RPMI7951 (cell line): Measurements from ENCODE around the gene MYCN. TPM values are rescaled to one million over a fixed set of nuclear protein-coding genes. Genes with fewer than 3 reads are reported as not detected.
"Not testable (repeated sequence)": the region's sequence is repeated elsewhere in the genome, so short reads cannot be mapped to it uniquely, and the experiment has no call there.

Experiments
- DNase-seq: peaks from one replicate; pipeline ENCODE4 v3.0.0-alpha.2; 2012; ENCODE audit warnings: low read depth
- total RNA-seq: library from RNA; depleted of rRNA; stranded (reverse); fragments of >200 nt; shearing (Covaris generic); gene quantifications from 2 replicates; pipeline ENCODE4 v1.2.3, GENCODE V29; 2014

Gene MYCN
- total RNA-seq, 1 experiment from 2014 or later, result not detected

DNA sequence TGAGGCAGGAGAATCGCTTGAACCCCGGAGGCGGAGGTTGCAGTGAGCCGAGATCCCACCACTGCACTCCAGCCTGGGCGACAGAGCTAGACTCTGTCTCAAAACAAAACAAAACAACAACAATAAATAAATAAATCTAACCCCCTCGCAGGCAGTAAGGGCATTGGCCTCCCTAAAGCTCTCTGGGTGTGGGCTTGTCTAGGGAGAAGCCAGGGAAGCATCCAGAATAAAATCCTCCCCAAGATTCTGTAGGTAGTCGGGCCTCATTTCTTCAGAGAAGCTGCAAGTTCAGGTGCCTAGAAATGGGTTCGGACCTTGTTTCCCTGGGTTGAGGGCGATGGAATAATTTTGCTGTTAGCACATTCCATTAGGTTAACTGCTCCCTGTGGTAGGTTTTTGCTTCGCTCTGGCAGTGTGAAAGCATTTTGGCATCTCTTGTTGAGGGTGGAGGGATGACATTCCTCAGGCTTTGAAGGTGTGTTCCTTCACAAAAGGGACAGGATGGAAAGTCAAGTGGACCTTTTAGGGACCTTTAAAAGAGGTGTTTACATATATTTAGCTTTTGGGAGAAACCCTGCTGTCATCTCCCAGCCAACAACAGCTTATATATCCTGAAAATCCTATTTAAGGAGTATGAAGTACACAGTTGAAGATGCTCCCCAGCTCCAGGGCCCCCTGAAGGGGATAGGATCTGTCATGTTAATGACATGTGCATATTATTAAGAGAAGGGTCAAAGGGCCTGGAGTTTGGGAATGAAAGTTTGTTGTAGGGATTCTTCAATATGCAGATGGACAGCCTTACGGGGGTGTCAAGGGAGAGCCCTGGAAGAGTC, 17.7 kb downstream of the MYCN start:
- DNase-seq, result no peak

DNA sequence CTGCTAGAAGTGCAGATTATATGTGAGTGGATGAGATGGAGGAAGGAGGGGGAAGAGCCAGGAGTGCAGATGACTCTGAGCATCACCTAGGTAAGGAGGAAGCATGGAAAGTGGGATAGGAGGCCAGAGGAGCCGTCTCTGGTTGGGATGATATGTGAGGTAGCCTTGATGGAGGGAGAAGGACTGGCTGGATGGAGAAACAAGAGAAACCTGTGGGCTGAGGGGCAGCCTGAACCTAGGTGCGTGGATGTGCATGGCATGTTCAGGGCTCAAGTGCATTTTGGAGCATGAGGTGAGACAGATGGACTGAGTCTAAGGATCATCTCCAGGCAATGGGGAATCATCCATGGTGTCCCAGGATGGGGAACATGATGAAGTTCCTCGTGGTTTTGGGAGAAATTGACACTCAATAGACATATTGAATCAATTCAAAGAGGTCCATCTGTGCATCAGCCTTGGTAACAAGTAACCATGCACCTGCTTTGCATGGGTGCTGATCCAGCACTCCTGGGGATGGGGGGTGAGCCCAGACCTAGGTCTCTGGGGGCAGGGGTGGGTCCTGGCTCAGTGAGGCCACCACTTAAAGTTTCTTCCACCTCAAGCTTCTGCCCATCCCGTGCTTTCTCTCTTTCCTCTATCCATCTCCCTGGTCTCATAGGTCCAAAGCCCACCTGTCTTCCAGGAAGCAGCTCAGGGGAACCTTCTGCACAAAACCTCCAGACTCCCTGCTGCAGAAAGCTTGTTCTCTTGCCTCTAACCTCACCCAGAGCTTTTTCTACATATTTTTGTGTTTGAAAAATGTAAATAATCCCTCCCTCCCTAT, 19.2 kb downstream of the MYCN start:
- DNase-seq, result no peak

DNA sequence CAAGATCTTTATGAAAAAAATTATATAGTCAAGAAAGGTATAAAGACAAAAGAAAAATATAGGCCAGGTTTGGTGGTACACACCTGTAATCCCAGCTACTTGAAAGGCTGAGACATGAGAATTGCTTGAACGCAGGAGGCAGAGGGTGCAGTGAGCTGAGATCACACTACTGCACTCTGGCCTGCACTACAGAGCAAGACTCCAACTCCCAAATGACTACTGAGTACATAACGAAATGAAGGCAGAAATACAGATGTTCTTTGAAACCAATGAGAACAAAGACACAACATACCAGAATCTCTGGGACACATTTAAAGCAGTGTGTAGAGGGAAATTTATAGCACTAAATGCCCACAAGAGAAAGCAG, 19.8 kb downstream of the MYCN start:
- not testable (repeated sequence) for DNase-seq

DNA sequence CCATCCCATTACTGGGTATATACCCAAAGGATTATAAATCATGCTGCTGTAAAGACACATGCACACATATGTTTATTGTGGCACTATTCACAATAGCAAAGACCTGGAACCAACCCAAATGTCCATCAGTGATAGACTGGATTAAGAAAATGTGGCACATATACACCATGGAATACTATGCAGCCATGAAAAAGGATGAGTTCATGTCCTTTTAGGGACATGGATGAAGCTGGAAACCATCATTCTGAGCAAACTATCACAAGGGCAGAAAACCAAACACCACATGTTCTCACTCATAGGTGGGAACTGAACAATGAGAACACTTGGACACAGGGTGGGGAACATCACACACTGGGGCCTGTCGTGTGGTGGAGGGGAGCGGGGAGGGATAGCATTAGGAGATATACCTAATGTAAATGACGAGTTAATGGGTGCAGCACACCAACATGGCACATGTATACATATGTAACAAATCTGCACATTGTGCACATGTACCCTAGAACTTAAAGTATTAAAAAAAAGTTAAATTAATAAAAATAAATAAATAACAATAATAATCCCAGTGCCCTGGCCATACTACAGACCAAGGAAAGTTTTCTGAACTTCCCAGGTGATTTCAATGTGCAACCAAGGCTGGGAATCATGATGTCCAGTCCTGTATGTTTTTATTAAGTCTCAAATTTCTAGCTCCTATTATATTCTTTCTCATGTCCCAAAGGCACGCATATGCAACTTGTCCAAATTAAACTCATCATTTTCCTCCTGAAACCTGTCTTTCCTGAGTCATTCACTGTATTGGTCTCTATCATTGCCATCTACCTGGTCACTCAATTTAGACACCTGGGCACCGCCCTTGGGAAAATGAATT, 23.0 kb downstream of the MYCN start:
- not testable (repeated sequence) for DNase-seq

DNA sequence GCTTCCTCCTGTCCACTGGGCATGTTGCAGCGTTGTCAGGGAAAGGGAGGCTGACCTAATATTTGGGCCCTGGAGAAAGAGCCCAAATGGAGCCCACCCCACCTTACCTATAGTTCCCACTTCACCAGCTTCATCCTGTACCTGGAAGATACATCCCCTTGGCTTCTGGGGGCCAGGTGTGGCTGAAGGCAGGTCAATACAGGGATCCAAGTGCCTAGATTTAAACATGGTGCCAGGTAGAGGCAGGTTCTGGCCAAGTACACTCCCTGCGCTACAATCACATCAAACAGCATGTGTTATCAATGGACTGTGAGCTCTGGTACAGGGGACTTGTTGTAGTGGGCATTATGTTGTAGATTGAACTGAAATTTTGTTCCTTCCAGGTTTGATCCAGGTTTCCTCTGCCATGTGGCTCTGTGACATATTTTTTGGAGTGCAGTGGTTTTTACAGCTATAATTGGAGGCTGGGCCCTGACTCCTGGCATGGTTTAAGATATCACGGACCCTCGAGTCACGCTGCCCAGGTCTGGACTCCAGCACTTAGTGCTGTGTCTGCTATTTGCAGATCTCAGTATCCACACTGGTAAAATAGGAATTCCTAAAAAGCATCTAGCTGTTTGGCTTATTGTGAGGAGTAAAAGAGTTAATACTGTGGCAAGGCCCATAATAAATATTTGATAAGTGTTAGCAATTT, 23.8 kb downstream of the MYCN start:
- DNase-seq, result no peak

DNA sequence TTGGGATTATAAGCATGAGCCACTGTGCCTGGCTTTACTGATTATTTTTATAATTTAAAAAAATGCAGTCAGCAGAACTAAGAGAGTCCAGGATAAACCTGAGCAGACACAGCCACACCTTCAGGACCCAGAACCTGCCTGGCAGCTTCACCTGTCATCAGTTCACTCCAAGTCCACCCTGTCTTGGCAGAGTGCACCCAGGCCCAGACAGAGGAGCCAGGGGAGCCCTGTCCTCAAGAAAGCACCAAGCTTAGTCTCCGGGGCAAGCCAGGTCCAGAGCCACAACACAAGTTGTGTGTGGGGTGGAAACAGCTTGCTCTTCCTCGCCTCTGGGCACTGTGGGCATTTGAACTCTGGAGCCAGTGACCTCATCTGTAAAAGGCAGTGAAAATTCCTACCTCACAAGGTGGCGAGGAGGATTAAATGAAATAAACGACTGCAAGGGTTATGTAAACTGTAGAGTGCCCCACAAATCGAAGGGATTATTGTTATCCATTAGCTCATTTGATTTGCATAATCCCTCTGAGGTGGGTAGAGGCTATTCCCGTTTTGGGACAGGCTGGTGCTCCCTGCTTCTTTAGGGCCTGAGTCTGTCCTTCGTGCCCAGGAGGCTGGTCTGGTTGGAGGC, 24.7 kb downstream of the MYCN start:
- no peak for DNase-seq

DNA sequence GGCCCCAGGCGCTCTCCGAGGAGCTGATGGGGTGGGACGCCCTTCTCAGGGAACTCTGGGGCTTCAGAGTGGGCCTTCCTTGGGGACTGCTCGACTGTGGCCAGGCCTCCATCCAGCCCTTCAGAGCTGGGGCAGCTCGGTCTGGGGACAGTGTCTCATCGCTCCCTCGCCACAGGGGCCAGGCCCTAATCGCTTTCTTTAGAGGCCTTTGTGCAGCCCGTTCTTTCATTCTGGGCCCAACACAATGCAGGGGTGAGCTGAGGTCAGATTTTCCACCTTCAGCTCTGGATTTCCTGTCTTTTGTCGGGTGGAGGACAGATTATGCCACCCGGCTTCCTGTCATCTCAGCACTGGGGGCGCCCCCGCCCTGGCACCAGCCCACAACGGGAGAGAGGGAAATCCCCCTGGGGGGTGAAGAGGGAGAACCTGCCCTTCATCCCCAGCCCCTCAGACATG, 25.2 kb downstream of the MYCN start:
- no peak for DNase-seq

DNA sequence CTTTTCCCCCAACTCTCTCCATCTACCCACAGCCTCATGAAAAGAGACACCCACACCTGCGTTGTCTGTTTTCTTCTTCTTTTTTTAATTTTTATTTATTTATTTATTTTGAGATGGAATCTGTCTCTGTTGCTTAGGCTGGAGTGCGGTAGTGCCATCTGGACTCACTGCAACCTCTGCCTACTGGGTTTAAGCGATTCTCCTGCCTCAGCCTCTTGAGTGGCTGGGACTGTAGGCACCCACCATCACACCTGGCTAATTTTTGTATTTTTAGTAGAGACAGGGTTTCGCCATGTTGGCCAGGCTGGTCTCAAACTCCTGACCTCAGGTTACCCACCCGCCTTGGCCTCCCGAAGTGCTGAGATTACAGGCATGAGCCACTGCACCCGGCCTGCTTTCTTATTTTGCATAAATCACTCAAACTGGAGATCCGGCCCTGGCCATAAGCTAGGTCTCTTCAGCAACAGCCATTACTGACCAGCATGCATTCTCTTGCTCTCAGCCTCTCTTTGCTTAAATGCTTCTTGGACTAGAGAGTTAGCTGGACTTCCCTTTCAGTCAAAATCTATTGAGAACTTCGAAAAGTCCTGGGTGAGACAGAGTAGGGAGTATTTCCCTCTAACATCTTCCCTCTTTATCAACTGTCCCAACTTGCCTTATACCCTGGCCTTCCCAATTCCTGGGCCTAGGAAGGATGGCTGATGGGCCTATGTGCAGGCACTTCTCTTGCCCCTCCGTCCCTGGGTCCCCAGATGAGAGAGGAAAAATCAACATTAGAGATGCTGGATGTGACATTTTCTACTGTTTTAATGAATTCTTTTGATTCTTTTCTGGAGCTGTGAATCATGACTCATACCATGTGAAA, 27.3 kb downstream of the MYCN start:
- no peak for DNase-seq

DNA sequence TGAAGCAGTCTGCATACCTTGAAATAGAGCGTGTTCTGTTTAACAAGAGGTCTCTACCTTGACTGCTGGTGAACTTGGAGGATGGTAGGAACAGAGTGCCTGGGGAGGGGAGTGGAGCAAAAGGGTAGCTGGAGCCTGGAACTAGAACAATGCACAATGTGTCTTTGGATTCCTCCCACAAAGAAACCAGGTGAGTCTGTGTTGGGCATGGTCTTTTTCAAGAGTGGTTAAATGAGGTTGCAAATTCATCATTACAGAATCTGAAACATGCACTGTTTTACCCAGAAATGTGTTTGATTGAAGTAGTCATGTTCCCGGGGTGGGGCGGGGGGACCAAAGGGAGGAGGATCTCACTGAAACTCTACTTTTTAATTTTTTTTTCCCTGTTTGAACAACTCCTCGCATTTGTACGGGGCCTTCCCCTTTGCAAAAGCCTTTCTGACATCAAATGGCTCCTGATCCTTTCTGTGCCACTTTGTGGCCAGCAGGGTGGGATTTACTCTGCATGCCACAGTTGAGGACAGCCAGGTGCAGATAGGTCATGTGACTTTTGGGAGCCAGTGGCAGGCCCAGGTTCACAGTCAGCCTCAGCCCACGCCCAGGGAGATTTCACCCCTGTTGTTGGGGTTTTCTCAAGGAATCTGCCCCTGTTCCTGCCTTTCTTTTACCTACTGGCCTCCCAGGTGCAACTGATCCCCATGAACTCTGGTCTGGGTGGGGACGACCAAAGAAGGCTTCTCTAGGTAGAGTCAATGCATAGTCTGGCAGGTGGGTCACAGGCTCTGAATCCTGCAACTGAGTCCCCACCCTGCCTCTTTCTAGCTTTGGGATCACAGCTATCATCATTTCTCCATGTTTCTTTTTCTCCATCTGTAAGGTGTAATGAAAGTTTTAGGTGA, 28.2 kb downstream of the MYCN start:
- DNase-seq, result no peak

DNA sequence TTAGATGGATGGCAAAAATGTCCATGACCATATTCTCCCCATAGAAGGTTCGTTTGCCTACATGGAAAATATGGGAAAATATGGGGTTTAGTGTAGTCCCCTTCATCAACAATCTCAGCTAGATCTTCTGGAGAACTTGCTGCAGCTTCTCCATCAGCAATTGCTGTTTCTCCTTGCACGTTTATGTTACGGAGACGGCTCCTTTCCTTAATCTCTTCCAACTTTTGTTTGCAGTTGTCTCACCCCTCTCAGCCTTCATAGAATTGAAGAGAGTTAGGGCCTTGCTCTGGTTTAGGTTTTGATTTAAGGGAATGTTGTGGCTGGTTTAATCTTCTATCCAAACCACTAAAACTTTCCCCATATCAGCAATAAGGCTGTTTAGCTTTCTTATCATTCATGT, 28.9 kb downstream of the MYCN start:
- no peak for DNase-seq

DNA sequence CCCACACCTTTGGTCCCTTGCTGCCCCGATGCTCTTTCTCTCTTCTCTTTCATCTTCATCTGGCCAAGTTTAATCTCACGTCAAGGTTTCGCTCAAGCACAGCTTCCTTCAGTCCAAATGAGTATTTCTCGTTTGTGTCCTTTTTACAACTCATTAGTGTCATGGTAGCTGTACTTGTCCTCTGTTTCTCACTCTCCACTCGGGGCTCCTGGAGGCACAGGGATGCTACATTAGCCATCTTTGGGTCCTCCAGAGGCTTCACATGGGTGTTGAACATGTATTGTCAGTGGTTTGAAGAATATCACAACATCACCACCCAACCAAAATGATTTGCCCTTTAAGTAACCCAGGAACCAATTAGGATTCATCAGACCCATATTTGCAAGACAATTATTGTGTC, 30.4 kb downstream of the MYCN start:
- no peak for DNase-seq

DNA sequence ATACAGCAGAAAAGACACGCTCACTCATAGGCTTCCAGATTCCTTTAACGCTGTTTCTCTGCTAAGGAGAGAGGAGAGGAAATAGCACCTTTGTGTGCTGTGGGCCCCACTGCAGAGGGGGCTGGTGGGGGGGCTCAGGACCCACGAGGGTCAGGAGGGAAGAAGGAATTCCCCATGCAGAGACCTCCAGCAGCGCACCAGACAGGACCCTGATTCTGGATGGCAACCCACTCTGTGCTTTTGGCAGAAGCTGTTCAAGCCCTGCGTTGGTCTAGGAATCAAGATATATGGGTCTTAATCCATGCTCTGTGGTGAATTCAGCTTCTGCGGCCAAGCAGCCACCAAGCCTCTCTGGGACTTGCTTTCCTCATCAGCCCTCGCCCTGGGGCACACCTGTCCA, 31.0 kb downstream of the MYCN start:
- DNase-seq, result no peak

DNA sequence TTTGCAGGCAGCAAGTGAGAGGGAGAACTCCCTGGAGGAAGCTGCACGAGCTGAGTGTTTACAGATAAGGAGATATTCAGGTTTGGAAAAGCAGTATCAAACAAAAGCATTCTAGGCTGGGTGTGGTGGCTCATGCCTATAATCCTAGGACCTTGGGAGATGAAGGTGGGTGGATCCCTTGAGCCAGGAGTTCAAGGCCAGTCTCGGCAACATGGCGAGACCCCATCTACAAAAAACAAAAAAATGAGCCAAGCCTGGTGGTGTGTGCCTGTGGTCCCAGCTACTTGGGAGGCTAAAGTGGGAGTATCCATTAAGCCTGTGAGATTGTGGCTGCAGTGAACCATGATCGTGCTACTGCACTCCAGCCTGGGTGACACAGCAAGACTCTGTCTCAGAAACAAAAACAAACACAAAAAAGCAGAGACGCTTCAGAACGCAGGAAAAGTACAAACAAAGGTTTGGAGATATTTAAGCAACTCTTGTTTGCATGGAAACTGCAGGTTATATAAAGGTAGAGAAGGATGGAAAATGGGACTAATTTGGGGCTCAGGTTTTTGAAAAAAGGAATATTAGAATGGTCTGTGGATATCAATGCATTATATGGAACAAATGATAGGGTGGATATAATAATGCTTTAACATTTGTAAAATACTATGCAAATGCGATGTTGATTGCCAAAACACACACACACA, 31.6 kb downstream of the MYCN start:
- no peak for DNase-seq

DNA sequence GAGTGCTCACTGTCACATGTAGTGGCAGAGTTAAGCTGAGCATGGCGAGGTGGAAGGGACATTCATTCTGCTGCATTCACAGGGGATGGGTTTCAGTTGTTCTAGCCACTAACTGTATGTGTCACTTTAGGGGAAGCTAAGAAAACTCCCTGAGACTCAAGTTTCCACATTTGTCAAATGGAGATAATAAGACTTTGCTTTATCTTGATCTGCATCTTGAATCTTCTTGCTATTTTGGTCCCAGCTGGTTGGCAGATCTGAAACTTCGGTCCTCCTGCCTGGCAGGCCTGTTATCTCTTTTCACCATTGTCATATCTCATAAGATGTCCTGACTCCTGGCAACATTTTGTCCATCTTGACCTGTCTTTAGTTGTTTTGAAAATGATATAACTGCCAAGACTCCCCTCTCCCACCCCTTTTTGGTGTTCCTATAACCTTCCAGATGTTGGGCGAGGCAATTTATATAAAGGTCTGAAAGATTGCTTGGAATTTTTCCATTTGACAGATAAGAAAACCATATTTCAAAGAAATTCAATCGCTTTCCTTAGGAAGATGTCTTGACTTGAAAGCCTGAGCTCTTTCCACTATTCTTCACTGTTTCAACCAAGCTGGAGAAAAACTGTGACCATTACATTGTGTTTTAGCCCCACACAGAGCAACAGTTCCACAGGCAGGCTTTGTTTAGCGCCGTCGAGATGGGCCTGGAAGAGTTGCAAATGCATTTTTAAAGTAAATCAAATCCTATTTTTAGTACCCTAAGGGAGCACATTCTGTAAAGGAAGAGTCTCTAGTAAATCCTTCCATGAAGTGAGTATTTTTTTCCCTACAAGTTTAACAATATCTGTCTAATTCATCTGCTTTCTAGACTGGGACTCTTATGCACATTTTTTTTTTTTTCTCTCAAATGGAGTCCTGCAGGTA, 33.4 kb downstream of the MYCN start:
- no peak for DNase-seq

DNA sequence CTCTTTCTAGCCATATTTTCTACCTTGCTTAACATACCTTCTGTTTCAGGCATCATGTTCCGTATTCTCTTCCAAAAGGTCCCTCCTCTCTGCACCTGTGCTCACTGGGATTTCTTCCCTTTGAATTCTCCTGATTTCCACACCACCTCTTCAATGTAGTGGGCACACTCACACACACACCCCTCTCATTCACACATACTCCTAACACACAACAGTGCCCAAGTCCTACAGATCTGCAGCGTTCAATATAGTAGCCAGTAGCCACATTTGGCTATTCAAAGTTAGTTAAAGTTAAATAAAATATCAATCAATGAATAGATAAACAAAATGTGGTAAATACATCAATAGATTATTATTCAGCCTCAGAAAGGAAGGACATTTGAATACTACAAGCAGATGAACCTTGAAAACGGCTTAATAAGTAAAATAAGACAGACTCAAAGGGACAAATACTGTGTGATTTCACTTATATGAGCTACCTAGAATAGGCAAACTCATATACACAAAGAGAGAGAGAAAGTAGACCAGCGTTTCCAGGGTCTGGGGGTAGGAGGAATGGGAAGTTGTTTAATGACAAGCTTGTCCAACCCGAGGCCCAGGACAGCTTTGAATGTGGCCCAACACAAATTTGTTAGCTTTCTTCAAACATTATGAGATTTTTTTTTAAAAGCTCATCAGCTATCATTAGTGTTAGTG, 34.4 kb downstream of the MYCN start:
- no peak for DNase-seq

DNA sequence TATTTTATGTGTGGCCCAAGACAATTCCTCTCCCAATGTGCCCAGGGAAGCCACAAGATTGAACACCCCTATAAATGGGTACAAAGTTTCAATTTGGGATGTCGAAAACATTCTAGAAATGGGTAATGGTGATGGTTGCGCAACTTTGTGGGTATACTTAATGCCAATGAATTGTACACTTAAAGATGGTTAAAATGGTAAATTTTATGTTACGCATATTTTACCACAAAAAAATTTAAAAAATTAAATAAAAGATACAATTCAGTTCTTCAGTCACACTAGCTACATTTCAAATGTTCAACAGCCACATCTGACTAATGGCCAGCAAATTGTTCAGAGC, 34.9 kb downstream of the MYCN start:
- no peak for DNase-seq

DNA sequence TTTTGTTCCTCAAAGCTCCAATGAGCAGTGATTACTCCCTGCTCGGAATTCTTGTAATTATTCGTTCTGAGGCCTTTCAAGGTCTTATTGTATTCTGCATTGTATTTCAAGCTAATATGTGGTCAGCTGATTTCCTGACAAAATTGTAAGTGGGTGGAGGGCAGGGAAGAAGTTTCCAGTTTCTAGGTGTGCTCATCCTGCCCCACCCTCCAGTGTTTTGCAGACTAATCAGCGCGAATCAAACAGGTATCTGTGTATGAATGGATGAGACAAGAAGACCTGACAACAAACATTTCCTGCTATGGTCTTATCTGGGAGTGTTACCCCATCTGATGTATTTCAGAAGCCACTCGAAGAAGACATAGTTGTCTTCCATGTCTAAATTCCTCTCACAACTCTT, 35.3 kb downstream of the MYCN start:
- no peak for DNase-seq
